ENCODE results near the gene RBPJL. TPM values are rescaled to one million over a fixed set of nuclear protein-coding genes. Genes with fewer than 3 reads are reported as not detected.
A peak's percentile ranks its signal among the peaks of the same experiment; 100 is the strongest.

RBPJL gene
- total RNA-seq, 2 experiments from 2014 or later, result not detected

DNA sequence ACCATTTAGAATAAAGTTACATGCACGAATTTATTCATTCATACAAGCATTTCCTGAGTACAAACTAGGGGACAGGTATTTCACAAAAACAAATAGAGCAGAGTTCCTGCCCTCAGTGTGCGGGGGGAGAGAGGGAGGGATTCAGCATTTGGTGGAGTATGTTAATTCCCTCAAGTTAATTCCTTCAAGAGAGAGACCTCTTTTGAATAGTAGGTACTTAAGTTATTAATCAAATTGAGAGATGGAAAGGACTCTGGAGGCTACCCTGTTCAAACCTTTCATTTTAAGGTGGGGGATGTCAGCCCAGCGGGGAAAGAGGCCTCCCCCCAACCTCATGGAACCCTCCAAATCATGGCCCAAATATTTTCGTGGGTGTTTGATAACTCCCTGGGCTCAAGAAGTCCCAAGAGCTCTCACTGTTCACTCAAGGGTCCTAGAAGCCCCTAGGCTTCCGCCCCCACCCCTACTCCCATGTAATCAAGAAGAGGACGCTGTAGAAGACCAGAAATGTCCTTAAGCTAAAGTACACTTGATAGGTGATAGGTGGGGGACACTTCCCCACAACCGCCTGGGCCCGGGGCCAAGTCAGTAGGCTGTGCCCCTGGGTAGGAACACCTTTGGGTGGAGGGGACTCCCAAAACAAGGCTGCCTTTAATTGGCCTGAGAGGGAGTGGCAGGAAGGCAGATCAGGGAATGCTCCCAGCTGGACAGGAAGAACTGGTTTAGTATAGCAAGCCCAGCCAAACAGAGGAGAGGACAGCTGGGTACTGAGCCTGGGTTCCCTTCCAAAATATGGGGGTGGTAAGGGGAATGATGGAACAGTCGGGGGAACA lies 38.7 kb downstream of the RBPJL start:
- no peak for DNase-seq
- peaks cover 9% of the 10 kb centered on the region for H3K36me3 Mint-ChIP-seq (ENCODE audit: low read depth)
- ATAC-seq, result no peak
- no peak overlapping the region for H3K27ac Mint-ChIP-seq
- POLR2A ChIA-PET, result interaction anchor here (0.7 to 3.9 kb wide), 3 partner anchors 9 to 179 kb away, joined by 3 to 20 read pairs (median 5); no protein-coding TSS in a partner anchor
- TF ChIP-seq, protein P1, sequence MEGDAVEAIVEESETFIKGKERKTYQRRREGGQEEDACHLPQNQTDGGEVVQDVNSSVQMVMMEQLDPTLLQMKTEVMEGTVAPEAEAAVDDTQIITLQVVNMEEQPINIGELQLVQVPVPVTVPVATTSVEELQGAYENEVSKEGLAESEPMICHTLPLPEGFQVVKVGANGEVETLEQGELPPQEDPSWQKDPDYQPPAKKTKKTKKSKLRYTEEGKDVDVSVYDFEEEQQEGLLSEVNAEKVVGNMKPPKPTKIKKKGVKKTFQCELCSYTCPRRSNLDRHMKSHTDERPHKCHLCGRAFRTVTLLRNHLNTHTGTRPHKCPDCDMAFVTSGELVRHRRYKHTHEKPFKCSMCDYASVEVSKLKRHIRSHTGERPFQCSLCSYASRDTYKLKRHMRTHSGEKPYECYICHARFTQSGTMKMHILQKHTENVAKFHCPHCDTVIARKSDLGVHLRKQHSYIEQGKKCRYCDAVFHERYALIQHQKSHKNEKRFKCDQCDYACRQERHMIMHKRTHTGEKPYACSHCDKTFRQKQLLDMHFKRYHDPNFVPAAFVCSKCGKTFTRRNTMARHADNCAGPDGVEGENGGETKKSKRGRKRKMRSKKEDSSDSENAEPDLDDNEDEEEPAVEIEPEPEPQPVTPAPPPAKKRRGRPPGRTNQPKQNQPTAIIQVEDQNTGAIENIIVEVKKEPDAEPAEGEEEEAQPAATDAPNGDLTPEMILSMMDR (IDR thresholded peaks at IDR 0.05), result no peak
- intact Hi-C loops (cut with micrococcal nuclease), result no loop called here
- peaks cover 46% of the 10 kb centered on the region for H3K4me1 Mint-ChIP-seq (ENCODE audit: low read depth)
- CTCF ChIA-PET, result interaction anchor here (1.5 to 4.5 kb wide), 3 partner anchors 10 to 92 kb away, joined by 4 to 20 read pairs (median 12); no protein-coding TSS in a partner anchor
- H3K27me3 Mint-ChIP-seq, result peaks cover 2% of the 10 kb centered on the region
- H3K4me3 Mint-ChIP-seq, result peak overlapping the region; percentile 79
- H3K9me3 Mint-ChIP-seq, result no peaks in the 10 kb centered on the region

DNA sequence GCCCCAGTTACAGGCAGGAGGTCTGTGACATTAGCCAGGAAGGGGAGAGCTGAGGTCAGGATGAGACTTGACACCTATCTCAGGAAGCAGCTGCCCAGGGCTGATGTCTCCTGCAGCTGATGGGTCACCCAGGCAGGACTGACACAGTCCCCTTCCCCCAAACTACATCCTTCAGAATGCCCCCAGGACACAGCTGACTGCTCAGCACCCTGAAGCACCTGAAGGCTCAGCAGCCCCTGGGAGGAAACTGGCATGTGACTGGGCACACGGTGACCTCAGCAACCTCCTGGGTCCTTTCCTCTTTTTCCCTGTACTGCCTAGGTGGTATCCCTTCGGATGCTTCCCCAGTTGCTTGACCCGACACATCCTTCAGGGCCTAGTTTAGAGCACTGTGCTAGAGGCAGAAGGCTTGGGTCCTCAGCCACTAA lies 39.7 kb downstream of the RBPJL start:
- peaks cover 2% of the 10 kb centered on the region for H3K27me3 Mint-ChIP-seq
- peaks cover 46% of the 10 kb centered on the region for H3K4me1 Mint-ChIP-seq (ENCODE audit: low read depth)
- ATAC-seq, result peak; percentile 20
- POLR2A ChIA-PET, result interaction anchor here (0.6 to 3.9 kb wide), 7 partner anchors 10 to 174 kb away, joined by 3 to 21 read pairs (median 4); partner anchors contain the start of genes PIGT and SYS1
- DNase-seq, result peak; percentile 24
- peak overlapping the region; percentile 79 for H3K4me3 Mint-ChIP-seq
- H3K9me3 Mint-ChIP-seq, result no peaks in the 10 kb centered on the region
- intact Hi-C loops (cut with micrococcal nuclease), result no loop called here
- H3K36me3 Mint-ChIP-seq (ENCODE audit: low read depth), result peaks cover 8% of the 10 kb centered on the region
- H3K27ac Mint-ChIP-seq, result no peak overlapping the region
- CTCF ChIA-PET, result interaction anchor here (1.1 to 4.5 kb wide), 7 partner anchors 11 to 425 kb away, joined by 4 to 20 read pairs (median 5); partner anchors contain the start of gene SYS1
- TF ChIP-seq, protein P1 (IDR thresholded peaks at IDR 0.05), result no peak

DNA sequence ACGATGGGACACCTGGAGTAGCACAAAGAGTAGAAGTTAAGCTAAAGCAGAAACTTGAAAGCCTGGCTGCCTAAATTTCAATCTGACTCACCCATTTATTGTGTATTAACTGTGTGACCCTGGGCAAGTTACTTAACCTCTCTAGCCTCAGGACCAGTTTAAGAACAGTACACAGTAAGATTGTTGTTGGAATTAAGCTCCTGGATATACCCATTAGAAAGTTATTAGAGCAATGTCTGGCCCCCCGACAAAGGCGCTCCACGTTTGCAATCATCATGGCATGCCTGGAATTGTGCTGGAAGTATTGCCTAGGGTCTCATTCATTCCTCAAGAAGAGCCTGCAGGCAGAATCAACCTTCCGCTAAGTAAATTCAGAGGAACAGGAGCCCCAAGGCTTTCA lies 40.2 kb downstream of the RBPJL start:
- POLR2A ChIA-PET, result interaction anchor here (1.1 to 3.9 kb wide), 7 partner anchors 10 to 69 kb away, joined by 3 to 21 read pairs (median 4); partner anchors contain the start of genes PIGT and SYS1

DNA sequence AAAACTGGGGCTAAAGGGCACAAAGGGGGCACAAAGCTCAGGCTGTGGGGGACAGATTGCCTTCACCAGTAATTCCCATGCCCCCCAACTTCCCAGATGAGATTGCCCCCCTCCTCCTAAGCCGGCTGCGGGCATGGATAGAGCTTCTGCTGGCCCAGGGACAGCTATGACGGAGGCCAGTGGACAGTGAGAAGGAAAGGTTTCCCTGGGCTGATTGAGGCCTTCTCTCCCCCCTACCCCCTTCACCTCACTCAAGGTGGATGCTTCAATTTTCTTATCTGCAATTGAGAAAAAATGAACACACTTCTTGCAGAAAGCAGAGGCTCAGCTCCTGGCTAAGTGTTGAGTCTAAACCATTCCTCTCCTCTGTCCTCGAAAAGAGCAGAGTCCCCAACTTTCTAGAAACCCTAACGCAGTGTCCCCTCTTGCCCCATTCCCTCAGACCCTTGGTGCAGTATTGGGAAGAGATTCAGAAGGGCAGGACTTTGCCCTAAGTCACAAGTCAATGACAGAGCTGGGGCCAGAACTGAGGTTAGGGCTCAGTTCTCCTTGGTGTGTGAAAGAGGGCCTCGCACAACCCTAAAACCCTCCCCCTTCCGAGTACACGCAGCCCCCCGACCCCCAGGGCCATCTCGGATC lies 40.8 kb downstream of the RBPJL start:
- POLR2A ChIA-PET, result interaction anchor here (1.1 to 3.9 kb wide), 9 partner anchors 10 to 89 kb away, joined by 3 to 21 read pairs (median 4); partner anchors contain the start of genes PIGT and SYS1
- Mint-ChIP-seq H3K4me3 (peak overlapping the region; percentile 79), H3K27ac (peak overlapping the region; percentile 81), H3K36me3 (ENCODE audit: low read depth) (peaks cover 8% of the 10 kb centered on the region), H3K9me3 (no peaks in the 10 kb centered on the region), H3K27me3 (peaks cover 2% of the 10 kb centered on the region), H3K4me1 (ENCODE audit: low read depth) (peaks cover 46% of the 10 kb centered on the region)
- DNase-seq, result no peak
- TF ChIP-seq, protein P1 (IDR thresholded peaks at IDR 0.05), result no peak
- CTCF ChIA-PET, result interaction anchor here (0.8 to 4.5 kb wide), 13 partner anchors 12 to 424 kb away, joined by 3 to 20 read pairs (median 5); partner anchors contain the start of gene SYS1
- no peak for ATAC-seq
- intact Hi-C loops (cut with micrococcal nuclease), result no loop called here

More for the DNA sequence above, 40.2 kb downstream of the RBPJL start:
- Mint-ChIP-seq H3K4me3 (peak overlapping the region; percentile 79), H3K4me1 (ENCODE audit: low read depth) (peaks cover 46% of the 10 kb centered on the region), H3K27ac (no peak overlapping the region), H3K27me3 (peaks cover 2% of the 10 kb centered on the region), H3K9me3 (no peaks in the 10 kb centered on the region), H3K36me3 (ENCODE audit: low read depth) (peaks cover 8% of the 10 kb centered on the region)
- DNase-seq, result no peak
- no peak for ATAC-seq
- CTCF ChIA-PET, result interaction anchor here (0.8 to 4.5 kb wide), 11 partner anchors 12 to 424 kb away, joined by 3 to 20 read pairs (median 5); partner anchors contain the start of gene SYS1
- TF ChIP-seq, protein P1 (IDR thresholded peaks at IDR 0.05), result no peak
- intact Hi-C loops (cut with micrococcal nuclease), result no loop called here
